Suprapubic skin (tissue), 3 donors: Measurements from ENCODE around the gene SULT1A4.
"Not testable (repeated sequence)": the region's sequence is repeated elsewhere in the genome, so short reads cannot be mapped to it uniquely, and the experiment has no call there.

Source experiments
- CTCF ChIP-seq, 2 donors: fragments of 200-600 bp in 1 of 2; fragments of 450-650 bp in 1 of 2; sonication (generic) in 1 of 2; IDR thresholded peaks; one replicate each; pipeline ENCODE4 v1.5.1; 2016 to 2019; ENCODE audit warnings: antibody characterized with exemption in 2 of 2, mild to moderate bottlenecking in 1 of 2, moderate library complexity in 1 of 2
- EP300 ChIP-seq: sonication (generic); formaldehyde crosslinking; IDR thresholded peaks from one replicate; pipeline ENCODE4 v1.6.1; 2017; ENCODE audit warnings: antibody characterized with exemption
- POLR2A ChIP-seq, 2 donors: fragments of 450-650 bp; IDR thresholded peaks; one replicate each; pipeline ENCODE4 v1.6.1; 2017; ENCODE audit warnings: antibody characterized with exemption in 2 of 2, mild to moderate bottlenecking in 2 of 2, moderate library complexity in 2 of 2

GRCh38 chr16:29506308-29506707 lies 46.6 kb downstream of the SULT1A4 start, which contains the start of gene NPIPB12:
- TF ChIP-seq CTCF (IDR thresholded peaks at IDR 0.05); POLR2A (IDR thresholded peaks at IDR 0.05); EP300: not testable (repeated sequence)
